Jurkat, Clone E6-1 (cell line): ENCODE measurements around the gene FES.

ENCODE experiments used
- DNase-seq: peaks from one replicate; pipeline ENCODE4 v3.0.0-alpha.2; 2011; ENCODE audit warnings: low read depth, low spot score
- H3K4me3 ChIP-seq: 2 replicates; pipeline ENCODE4 v1.5.1; 2011; ENCODE audit warnings: mild to moderate bottlenecking, low read length, control low read depth, moderate library complexity

The FES gene

DNA sequence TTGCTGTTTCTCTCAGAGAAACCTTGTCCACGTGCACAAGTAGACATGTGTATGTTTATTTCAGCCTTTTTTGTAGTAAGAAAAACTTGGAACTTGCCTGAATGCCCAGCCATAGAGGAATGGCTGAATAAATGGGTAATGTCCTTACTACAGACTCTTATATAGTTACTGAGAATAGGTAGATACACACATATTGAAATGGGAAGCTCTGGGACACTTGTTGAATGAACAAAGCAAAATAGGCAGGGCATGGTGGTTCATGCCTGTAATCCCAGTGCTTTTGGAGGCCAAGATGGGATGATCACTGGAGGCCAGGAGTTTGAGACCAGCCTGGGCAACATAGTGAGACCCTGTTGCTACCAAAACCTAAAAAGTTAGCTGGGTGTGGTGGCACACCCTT lies 52.5 kb downstream of the FES start:
- no peak for DNase-seq
- no peak overlapping the region for H3K4me3 ChIP-seq

DNA sequence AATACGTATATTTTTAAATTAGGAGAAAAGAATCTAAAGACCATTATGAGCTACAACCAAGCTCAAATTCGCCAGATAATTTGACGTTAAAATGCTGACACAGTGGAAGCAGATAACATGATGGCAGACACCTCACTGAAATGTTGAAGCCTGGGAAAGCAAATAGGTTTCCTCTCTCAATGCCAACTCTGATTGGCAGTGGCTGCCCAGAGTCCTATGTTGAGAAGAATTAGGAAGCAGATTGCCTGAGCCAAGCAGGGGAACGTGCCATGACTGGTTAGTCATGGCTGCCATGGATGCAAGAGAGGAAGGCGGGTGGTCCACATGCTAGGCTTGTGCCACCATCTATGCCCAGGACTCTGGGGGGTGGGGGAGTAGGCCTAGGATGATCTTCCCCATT lies 54.0 kb downstream of the FES start:
- no peak for DNase-seq
- no peak overlapping the region for H3K4me3 ChIP-seq

DNA sequence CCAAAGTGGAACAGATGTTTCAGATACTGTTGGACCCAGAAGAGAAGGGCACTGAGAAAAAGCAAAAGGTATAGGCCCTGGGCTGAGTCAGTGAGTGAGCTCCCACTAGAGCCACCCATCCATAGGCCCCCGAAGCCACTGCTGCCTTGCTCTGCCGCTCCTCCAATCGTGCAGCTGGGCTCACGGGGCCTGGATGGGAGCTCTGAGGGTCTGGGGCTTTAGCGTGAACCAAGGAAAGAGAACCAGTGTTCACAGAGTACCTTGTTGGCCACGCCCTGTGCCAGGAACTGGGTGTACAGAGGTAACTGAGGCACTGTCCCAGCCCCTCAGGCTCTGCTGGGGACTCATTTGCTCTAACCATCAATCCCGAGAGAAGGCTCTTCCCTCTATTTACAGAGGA lies 55.5 kb downstream of the FES start:
- no peak for DNase-seq
- H3K4me3 ChIP-seq = no peak overlapping the region

DNA sequence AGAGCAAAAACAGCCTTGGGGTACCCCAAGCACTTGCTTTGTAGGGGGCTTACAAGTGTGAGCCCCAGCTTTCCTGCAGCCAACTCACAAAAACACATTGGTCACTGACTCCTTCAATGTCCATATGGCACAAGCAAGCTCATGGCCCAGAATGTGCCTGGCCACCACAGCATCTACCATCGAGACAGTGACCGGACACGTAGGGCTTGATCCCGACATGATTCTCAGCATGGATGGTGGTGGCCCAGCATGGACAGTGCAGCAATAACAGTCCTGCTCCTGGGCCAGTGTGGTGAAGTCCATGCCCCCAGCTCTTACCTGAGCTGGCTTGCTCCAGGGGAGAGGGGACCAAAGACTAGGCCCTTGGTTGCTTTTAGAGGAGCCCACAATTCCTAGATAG lies 56.7 kb downstream of the FES start:
- no peak overlapping the region for H3K4me3 ChIP-seq
- DNase-seq = no peak

DNA sequence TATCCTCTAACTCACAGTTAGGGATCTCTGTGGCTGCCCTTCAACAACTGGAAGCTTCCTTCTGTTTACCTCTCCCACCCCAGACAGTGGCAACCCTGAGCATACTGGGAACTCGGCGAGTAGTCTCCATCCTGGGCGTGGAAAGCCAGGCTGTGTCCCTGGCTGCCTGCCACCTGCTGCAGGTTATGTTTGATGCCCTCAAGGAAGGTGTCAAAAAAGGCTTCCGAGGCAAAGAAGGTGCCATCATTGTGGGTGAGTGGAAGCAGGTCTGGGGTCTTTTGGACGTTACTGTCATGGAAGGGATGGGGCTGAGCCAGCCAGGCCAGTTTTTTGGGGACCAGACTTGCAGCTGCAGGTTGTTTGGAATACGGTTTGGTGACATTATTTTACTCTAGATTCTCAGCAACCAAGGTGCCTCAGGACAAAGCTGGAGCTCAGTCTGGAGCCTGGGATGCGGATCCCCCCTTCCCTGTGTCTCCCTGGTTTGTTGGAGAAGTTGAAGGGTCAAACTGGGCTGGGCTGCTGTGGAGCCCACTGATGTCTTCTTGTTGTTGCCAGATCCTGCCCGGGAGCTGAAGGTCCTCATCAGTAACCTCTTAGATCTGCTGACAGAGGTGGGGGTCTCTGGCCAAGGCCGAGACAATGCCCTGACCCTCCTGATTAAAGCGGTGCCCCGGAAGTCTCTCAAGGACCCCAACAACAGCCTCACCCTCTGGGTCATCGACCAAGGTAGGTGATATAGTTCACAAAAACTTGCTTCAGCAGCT lies 58.2 kb downstream of the FES start:
- no peak for DNase-seq
- no peak overlapping the region for H3K4me3 ChIP-seq

DNA sequence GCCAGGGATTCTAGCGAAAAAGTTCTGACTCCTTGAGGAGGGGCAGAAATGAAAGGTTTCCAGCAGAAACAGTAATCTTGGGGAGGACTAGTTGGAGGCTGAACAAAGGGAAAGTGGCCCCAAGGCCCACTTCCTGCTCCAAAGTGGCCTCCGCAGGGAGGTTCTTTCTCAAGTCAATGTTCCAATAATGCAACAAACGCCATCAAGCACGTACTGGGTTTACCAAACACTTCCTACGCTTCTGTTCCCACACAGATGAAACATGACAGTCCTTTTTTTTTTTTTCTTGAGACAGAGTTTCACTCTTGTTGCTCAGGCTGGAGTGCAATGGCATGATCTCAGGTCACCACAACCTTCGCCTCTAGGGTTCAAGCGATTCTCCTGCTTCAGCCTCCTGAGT lies 60.8 kb downstream of the FES start:
- H3K4me3 ChIP-seq = no peak overlapping the region
- no peak for DNase-seq
